Measurements from ENCODE around the gene MKRN3.

The MKRN3 gene

DNA sequence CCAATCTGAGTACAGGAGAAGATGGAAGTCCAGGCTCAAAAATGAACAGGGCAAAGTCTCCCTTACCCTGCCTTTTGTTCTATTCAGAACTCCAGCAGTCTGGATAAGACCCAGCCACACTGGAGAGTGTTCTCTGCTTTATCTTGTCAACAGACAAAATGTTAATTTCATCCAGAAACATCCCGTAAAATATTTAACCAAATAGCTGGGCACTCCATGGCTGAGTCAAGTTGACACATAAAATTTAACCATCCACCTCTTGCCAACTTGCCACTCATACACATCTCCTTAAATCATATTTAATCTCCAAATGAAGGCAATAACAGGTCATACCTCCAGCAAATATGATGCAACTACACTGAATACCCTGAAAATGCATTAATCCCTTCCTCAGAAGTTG is 33.6 kb downstream of the MKRN3 start:
- Mint-ChIP-seq H3K36me3 (ENCODE audit: insufficient read depth) (no peaks in the 10 kb centered on the region), H3K4me3 (no peak overlapping the region), H3K27ac (no peak overlapping the region), H3K27me3 (no peaks in the 10 kb centered on the region), H3K9me3 (peaks cover 0 to 18% of the 10 kb centered on the region in 2 donors), H3K4me1 (ENCODE audit: low read depth in 2 of 2) (no peaks in the 10 kb centered on the region)
- DNase-seq (no peak), ATAC-seq (replicated peaks) (no peak)

DNA sequence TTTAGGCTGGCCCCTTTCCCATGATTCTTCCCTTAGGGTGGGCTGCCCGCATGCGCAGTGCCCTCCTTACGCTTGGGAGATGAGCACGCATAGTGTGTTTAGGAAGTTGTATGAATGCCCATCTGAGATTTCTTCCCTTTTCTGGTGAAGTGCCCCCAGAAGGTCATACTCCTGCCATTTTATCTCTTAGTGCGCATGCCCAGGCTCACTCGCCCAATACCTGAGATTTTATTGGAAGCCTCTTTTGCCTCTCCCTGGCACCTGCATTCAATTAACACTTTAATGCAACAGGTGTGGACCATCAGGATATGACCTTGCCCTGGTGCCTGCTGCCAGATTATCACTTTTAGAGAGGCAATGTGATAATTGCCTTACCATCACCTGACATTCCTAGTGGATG is 36.6 kb downstream of the MKRN3 start:
- no peak overlapping the region for H3K4me3 Mint-ChIP-seq
- DNase-seq: no peak
- H3K9me3 Mint-ChIP-seq: peaks cover 2 to 18% of the 10 kb centered on the region in 2 donors
- no peaks in the 10 kb centered on the region for H3K4me1 Mint-ChIP-seq (ENCODE audit: low read depth in 2 of 2)
- ATAC-seq (replicated peaks): no peak
- no peaks in the 10 kb centered on the region for H3K36me3 Mint-ChIP-seq (ENCODE audit: insufficient read depth)
- no peak overlapping the region for H3K27ac Mint-ChIP-seq
- H3K27me3 Mint-ChIP-seq: no peaks in the 10 kb centered on the region

- H3K36me3 Mint-ChIP-seq (ENCODE audit: insufficient read depth): no peaks in the 10 kb centered on the region
- peaks cover 4 to 26% of the 10 kb centered on the region in 2 donors for H3K9me3 Mint-ChIP-seq
- no peak overlapping the region for H3K4me3 Mint-ChIP-seq
- ATAC-seq (replicated peaks): no peak
- DNase-seq: no peak
- H3K27me3 Mint-ChIP-seq: no peaks in the 10 kb centered on the region
- H3K27ac Mint-ChIP-seq: no peak overlapping the region
- H3K4me1 Mint-ChIP-seq (ENCODE audit: low read depth in 2 of 2): no peaks in the 10 kb centered on the region
These were observed 40.8 kb downstream of the MKRN3 start for GRCh38 chr15:23606226-23606625.

GRCh38 chr15:23616536-23616935 is 51.1 kb downstream of the MKRN3 start:
- Mint-ChIP-seq H3K4me1 (ENCODE audit: low read depth in 2 of 2) (no peaks in the 10 kb centered on the region), H3K27me3 (no peaks in the 10 kb centered on the region)
- ATAC-seq (replicated peaks): no peak

More at GRCh38 chr15:23616536-23616935, 51.1 kb downstream of the MKRN3 start:
- no peak overlapping the region for H3K27ac Mint-ChIP-seq
- no peak overlapping the region for H3K4me3 Mint-ChIP-seq
- DNase-seq: no peak
- H3K9me3 Mint-ChIP-seq: peaks cover 6 to 7% of the 10 kb centered on the region in 2 donors
- H3K36me3 Mint-ChIP-seq (ENCODE audit: insufficient read depth): no peaks in the 10 kb centered on the region

All from effector memory CD8-positive, alpha-beta T cell (primary cell).